HG03354 (cell line): Measurements from ENCODE around the gene NDRG3.

ENCODE experiments used
- ATAC-seq: cut with Tn5 transposase; IDR thresholded peaks from one replicate; pipeline ENCODE4 v1.9.1; 2021; ENCODE audit warnings: mild to moderate bottlenecking; ENCODE audit not compliant: unreplicated experiment, poor library complexity, severe bottlenecking

NDRG3 gene

DNA sequence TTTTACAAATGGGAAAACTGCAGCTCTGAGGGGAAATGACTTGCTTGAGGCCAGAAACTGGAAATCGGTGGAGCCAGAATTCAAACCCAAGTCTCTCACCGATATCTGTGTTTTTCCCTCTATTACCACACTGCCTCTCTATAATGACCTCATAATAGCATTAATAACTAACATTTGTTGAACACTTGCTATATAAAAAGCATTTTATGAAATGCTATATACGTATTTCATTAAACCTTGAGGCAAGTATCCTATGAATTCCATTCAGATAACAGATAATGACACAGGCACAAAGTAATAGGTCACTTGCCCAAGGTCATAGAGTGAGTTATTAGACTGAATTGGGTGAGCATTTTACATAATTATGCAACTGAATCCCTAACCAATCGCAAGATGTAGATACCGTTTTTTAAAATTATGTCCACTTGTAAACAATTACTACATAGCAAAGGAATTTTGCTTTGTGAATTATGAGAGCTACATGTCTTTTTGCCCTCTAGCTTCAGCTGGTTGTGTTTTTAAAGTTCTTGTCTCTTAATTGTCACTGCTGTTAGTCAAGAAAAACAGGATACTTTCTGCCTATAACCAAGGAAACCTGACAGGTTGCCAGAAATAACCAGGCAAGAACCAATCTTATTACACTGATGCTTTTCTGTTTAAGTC, 23.0 kb upstream of the NDRG3 start:
- ATAC-seq: no peak

DNA sequence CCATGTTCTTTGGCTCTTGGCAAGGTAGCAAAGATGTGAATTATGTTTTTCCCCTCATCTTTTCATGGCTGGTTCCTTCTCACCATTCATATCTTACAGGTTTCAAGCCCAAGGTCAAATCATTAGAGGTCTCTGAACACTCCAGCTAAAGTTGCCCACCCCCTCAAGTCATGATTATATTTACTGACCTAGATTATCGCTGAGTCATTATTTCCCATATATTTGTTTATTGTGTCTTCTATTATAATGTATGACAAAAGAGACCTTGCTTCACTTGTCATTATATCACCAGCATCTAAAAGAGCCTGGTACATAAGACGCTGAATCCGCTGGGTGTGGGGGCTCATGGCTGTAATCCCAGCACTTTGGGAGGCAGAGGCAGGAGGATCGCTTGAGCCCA, 15.2 kb upstream of the NDRG3 start:
- ATAC-seq: no peak

GRCh38 chr20:36760647-36761046, 14.8 kb upstream of the NDRG3 start:
- no peak for ATAC-seq

GRCh38 chr20:36758276-36758675, 12.4 kb upstream of the NDRG3 start:
- no peak for ATAC-seq

- ATAC-seq: no peak
Measured at GRCh38 chr20:36756496-36756895, 10.6 kb upstream of the NDRG3 start.

DNA sequence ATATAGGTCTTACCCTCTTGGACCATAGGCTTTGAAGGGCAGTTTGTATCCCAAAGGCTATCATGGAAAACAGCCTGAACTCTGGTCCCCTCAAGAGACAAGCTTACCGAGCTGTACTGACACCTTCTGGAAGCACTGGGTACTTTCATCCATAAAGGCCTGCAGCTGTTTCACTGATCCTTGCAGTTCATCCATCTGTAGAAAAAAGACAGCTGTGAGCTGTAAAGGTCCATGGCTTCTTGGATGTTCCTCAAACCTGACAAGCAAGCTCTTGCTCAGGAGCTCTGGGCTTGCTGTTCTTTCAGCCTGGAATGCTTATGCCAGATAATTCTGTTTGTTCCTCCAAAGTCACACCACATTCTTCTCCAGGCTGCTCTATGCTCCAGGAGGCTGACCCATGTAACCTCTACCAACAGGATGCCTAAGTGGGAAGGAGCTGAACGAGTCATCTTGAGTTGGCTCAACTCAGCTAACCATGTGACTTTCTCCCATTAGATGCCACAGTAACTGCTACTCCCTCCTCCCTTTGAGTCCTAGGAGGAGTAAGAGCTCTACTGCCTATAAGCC, 8.8 kb upstream of the NDRG3 start:
- no peak for ATAC-seq

GRCh38 chr20:36752582-36752981, 6.7 kb upstream of the NDRG3 start:
- no peak for ATAC-seq

DNA sequence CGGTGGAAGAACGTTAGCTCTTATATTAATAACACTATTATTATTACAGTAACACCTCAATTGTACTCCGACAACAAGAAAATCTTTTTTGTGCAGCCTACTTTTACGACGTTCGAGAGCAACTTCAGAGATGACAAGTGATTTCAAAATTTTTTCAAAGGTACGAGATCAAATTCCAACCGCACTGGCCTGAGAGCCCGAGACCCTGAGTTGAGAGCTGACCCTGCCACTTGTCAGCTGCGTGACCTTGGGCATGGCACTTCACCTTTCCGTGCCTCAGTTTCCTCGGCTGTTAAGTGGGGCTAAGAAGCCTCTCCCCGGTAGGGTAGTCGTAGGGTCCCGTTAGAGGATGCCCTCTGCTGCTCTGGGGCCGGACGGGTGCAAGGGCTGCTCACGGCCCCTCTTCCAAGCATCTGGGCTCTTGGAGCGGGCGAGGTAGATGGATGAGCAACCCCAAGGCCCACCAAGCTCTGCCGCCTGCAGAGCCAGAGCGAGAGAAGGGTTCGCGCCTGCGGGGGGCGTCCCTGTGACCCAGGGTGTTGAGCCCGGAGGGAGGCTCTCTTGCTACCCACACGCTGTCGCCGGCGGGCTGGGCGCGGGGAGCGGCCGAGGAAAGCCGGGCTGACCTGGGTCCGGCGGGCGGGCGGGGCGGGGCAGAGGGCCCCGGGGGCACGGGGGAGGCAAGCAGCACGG, 510 bp downstream of the NDRG3 start:
- peak; percentile 43 for ATAC-seq

DNA sequence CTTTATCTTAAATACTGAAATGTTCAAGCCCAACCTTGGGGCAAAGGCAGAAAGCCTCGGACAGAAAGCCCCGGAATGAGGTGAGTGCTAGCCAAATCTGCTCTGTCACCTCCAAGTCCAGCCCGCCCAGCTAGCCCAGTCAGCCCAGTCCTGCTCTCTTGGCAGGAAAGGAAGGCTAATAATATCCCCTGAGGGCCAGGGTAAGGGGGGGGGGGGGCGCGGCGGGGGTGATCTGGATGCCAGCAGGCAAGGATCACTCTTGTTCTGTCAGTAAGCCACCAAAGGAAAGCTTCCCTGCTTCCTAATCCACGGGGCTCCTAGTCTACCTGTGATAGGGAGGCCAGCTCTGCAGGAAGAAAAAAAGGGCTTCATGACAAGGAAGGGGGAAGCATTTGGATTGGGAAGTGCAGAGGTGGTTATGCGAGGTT, 1.1 kb downstream of the NDRG3 start:
- no peak for ATAC-seq

GRCh38 chr20:36744243-36744642, 1.6 kb downstream of the NDRG3 start:
- ATAC-seq: no peak

- no peak for ATAC-seq
Measured at GRCh38 chr20:36742558-36742957, 3.3 kb downstream of the NDRG3 start.

- ATAC-seq: no peak
Measured at GRCh38 chr20:36741072-36741471, 4.8 kb downstream of the NDRG3 start.

DNA sequence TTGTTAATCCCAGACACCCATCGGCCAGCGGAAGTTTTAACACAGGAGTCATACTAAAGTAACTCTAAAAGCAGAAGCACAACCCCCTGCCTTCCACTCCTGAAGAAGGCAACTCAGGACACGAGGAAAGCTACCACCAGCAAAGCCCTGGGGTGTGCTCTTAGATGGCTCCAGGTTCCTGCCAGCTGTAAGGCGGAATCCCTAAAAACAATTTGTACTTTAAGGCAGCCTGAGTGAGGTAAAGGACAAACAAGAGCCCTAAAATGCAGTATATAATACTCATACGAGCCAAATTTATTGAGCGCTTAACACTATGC, 8.7 kb downstream of the NDRG3 start:
- no peak for ATAC-seq

GRCh38 chr20:36736451-36737182, 9.3 kb downstream of the NDRG3 start:
- no peak for ATAC-seq

GRCh38 chr20:36732456-36732855, 13.4 kb downstream of the NDRG3 start:
- no peak for ATAC-seq

- no peak for ATAC-seq
Measured at GRCh38 chr20:36728986-36729385, 16.9 kb downstream of the NDRG3 start.

DNA sequence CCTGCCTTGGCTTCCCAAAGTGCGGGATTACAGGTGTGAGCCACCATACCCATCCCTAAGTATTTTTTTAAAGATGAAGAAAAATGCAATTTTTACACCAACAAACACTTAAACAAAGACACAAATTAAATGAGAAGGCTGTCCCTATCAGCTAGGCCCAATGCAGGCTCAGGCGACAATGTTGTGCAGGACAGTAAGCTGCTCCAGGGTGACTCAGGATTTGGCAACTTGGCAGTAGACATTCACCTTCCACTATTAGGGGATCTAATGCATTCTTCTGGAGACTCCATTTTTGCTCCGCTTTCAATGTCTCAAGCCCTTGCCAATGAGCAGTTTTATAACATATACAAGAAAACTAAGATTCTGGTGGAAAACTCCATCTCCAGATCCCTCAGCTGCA, 19.7 kb downstream of the NDRG3 start:
- ATAC-seq: no peak

DNA sequence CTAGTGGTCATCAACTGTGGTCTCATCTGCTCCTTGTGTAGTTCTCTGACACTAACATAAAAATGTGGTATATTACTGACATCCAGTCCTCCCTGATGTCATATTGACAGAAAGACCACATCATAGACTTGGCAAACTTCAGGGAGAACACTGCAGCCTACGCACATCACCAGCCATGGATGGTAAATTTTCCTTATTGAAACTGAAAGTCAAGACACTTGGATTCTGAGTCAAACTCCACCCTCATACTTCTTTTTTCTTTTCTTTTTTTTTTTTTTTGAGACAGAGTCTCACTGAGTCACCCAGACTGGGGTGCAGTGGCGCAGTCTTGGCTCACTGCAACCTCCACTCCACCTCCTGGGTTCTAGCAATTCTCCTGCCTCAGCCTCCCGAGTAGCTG, 25.4 kb downstream of the NDRG3 start:
- no peak for ATAC-seq

DNA sequence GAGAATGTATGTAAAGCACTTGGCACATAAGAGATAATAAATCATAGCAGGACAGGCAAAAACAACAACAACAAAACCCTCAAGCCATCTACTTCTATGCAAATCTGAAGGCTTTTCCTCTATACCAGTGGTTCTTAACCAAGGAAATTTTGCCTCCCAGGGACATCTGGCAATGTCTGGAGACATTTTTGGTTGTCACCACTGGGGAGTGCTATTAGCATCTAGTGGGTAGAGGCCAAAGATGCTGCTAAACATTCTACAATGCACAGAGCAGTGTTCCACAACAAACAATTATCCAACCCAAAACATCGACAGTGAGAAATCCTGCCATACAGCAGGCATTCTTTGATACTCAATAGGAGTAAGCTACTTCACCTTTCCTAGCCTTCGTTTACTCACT, 28.2 kb downstream of the NDRG3 start:
- ATAC-seq: no peak

DNA sequence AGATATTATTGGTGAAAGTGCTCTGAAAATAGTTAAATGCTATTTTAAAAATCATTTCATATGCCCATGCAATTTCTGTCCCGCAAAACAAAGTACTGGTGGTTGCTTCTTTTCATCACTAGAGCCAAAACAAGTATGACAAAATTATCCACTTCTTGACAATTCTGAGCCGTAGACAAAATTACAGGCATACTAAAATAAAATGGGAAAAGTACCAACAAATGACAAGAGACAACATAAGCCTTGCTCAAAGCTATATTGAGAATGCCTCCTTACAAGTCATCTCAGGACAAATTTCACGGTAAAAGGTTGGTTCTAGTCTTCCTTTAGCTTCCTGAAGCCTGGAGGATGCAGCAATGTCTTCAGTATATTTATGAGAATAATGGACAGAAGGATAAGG, 28.9 kb downstream of the NDRG3 start:
- no peak for ATAC-seq

GRCh38 chr20:36712775-36713174, 33.1 kb downstream of the NDRG3 start:
- ATAC-seq: no peak
